Epithelial cell of esophagus (primary cell): ENCODE measurements around the gene AKR7A2.

ENCODE experiments used
- DNase-seq: peaks from one replicate; pipeline ENCODE4 v3.0.0; 2010; ENCODE audit warnings: low read depth
- H3K4me3 ChIP-seq: 2 replicates; pipeline ENCODE4 v1.5.1; 2011; ENCODE audit warnings: mild to moderate bottlenecking, low read length, control low read depth
- CTCF ChIP-seq: IDR thresholded peaks from 2 replicates; pipeline ENCODE4 v1.5.1; 2011; ENCODE audit warnings: low read depth, mild to moderate bottlenecking, low read length, control low read depth, inconsistent platforms; ENCODE audit not compliant: insufficient read depth; ENCODE audit errors: missing control alignments

Gene AKR7A2

GRCh38 chr1:19344372-19344810, 32.4 kb upstream of the AKR7A2 start:
- peak; percentile 90 for TF ChIP-seq CTCF
- H3K4me3 ChIP-seq, result no peak overlapping the region
- DNase-seq, result peak; percentile 39

- DNase-seq, result no peak
- no peak for TF ChIP-seq CTCF
- H3K4me3 ChIP-seq, result no peak overlapping the region
Measured at GRCh38 chr1:19343617-19344350, 31.8 kb upstream of the AKR7A2 start.

GRCh38 chr1:19342894-19343616, 31.1 kb upstream of the AKR7A2 start:
- no peak for TF ChIP-seq CTCF

GRCh38 chr1:19342062-19342750, 30.3 kb upstream of the AKR7A2 start:
- no peak for TF ChIP-seq CTCF
- H3K4me3 ChIP-seq, result no peak overlapping the region
- DNase-seq, result no peak

More at GRCh38 chr1:19342894-19343616, 31.1 kb upstream of the AKR7A2 start:
- DNase-seq, result no peak
- H3K4me3 ChIP-seq, result no peak overlapping the region

GRCh38 chr1:19341201-19342061, 29.5 kb upstream of the AKR7A2 start:
- no peak overlapping the region for H3K4me3 ChIP-seq
- peak; percentile 94 for TF ChIP-seq CTCF
- peak; percentile 77 for DNase-seq

- TF ChIP-seq CTCF, result no peak
Measured at GRCh38 chr1:19340387-19340937, 28.5 kb upstream of the AKR7A2 start.

More at GRCh38 chr1:19340387-19340937, 28.5 kb upstream of the AKR7A2 start:
- no peak overlapping the region for H3K4me3 ChIP-seq
- no peak for DNase-seq
